Panc1 (cell line): ENCODE measurements around the gene MATCAP1. TPM values are rescaled to one million over a fixed set of nuclear protein-coding genes. Genes with fewer than 3 reads are reported as not detected.

Experiments
- ATAC-seq: fragments of 200-7000 bp; cut with Tn5 transposase; 2 replicates; pipeline ENCODE4 v1.9.1; 2020; ENCODE audit warnings: mild to moderate bottlenecking, moderate library complexity
- BruUV-seq: library from RNA; stranded (reverse); fragments of 400-500 nt; replicated peaks from 2 replicates; lab custom pipeline; 2021; lab: Mats Ljungman, UMichigan
- CTCF ChIA-PET: fragments of 300-600 bp; sonication (Branson Sonifier 250); formaldehyde crosslinking; loops from one replicate; lab custom pipeline; 2022; ENCODE audit warnings: antibody characterized with exemption; lab: Charles Lee
- POLR2A ChIA-PET: fragments of 300-600 bp; sonication (Branson Sonifier 250); formaldehyde crosslinking; loops from one replicate; lab custom pipeline; 2022; ENCODE audit warnings: antibody characterized with exemption; lab: Charles Lee
- DNase-seq: peaks from one replicate; pipeline ENCODE4 v3.0.0-alpha.2; 2010; ENCODE audit warnings: low read depth, low spot score
- H3K27ac ChIP-seq: 2 replicates; pipeline ENCODE4 v1.5.1; 2011; ENCODE audit warnings: mild to moderate bottlenecking, low read length, inconsistent platforms
- H3K27me3 ChIP-seq: fragments of 200-500 bp; sonication (Bioruptor generic); 2 replicates; pipeline ENCODE4 v1.6.0; 2014; ENCODE audit warnings: low read length, inconsistent platforms; ENCODE audit not compliant: control insufficient read depth, insufficient read depth
- H3K36me3 ChIP-seq: fragments of 200-500 bp; sonication (Bioruptor generic); 2 replicates; pipeline ENCODE4 v1.5.1; 2014; ENCODE audit warnings: inconsistent platforms, mild to moderate bottlenecking, low read length, moderate library complexity; ENCODE audit not compliant: control insufficient read depth, insufficient read depth
- H3K4me1 ChIP-seq: 2 replicates; pipeline ENCODE4 v1.5.1; 2011; ENCODE audit warnings: inconsistent platforms, mild to moderate bottlenecking, low read length, moderate library complexity; ENCODE audit not compliant: control insufficient read depth, insufficient read depth
- H3K4me3 ChIP-seq, 2 experiments: 2 replicates each; pipeline ENCODE4 v1.5.1; 2011 to 2012; ENCODE audit warnings: low read depth in 2 of 2, low read length in 2 of 2, mild to moderate bottlenecking in 2 of 2, inconsistent platforms in 1 of 2, moderate library complexity in 1 of 2
- H3K9me3 ChIP-seq: fragments of 200-500 bp; sonication (Bioruptor generic); 2 replicates; pipeline ENCODE4 v1.5.1; 2014; ENCODE audit warnings: low read depth, mild to moderate bottlenecking, inconsistent platforms, low read length, moderate library complexity; ENCODE audit not compliant: control insufficient read depth, insufficient read depth
- CTCF ChIP-seq: fragments of 450-650 bp; IDR thresholded peaks from 2 replicates; pipeline ENCODE4 v1.5.1; 2017; ENCODE audit warnings: mild to moderate bottlenecking
- POLR2AphosphoS5 ChIP-seq: IDR thresholded peaks from 2 replicates; pipeline ENCODE4 v1.6.1; 2012; ENCODE audit warnings: mild to moderate bottlenecking, low read depth, low read length, moderate library complexity
- REST ChIP-seq, 2 experiments: IDR thresholded peaks; 2 replicates each; pipeline ENCODE4 v1.6.1; 2011 to 2012; ENCODE audit warnings: low read depth in 2 of 2, control low read depth in 1 of 2, low read length in 1 of 2, mild to moderate bottlenecking in 1 of 2, moderate library complexity in 1 of 2; ENCODE audit not compliant: insufficient read depth in 1 of 2
- SIN3A ChIP-seq: IDR thresholded peaks from 2 replicates; pipeline ENCODE4 v1.6.1; 2012; ENCODE audit warnings: low read depth, mild to moderate bottlenecking, low read length, moderate library complexity, borderline replicate concordance; ENCODE audit not compliant: insufficient read depth
- TCF7L2 ChIP-seq: IDR thresholded peaks from 2 replicates; pipeline ENCODE4 v1.6.1; 2011; ENCODE audit warnings: mild to moderate bottlenecking, low read depth, low read length, inconsistent platforms
- in situ Hi-C: cut with HindIII; loops from 2 replicates; pipeline ENCODE4 v1.10.0; 2016; ENCODE audit warnings: low sequenced_read_pairs, low pct_unique_long_range_greater_than_20kb
- intact Hi-C: fragments of 100-400 bp; cut with micrococcal nuclease; formaldehyde crosslinking; loops from one replicate; pipeline ENCODE4 v1.10.0; 2022; ENCODE audit not compliant: unreplicated experiment
- total RNA-seq: library from RNA; stranded (reverse); gene quantifications from one replicate; pipeline ENCODE4 v1.2.1, GENCODE V29; 2021; ENCODE audit not compliant: unreplicated experiment

The MATCAP1 gene
- total RNA-seq, 1 experiment from 2014 or later, result 13.9 TPM

GRCh38 chr16:67184453-67184994 is 761 bp upstream of the MATCAP1 start:
- DNase-seq (no peak), ATAC-seq (peak; percentile 32)
- H3K36me3 ChIP-seq, result peaks cover 4% of the 10 kb centered on the region; the same call in 1 of the 2 replicates
- no peak overlapping the region for H3K27ac ChIP-seq
- H3K4me3 ChIP-seq, result peak overlapping the region; percentile 65 to 87
- no peaks in the 10 kb centered on the region for H3K9me3 ChIP-seq
- no peak for TF ChIP-seq POLR2AphosphoS5
- TF ChIP-seq CTCF, result no peak
- no peak for TF ChIP-seq REST (IDR thresholded peaks at IDR 0.05; ENCODE audit: insufficient read depth in 1 of 2, low read depth in 2 of 2, low read length in 1 of 2)
- TF ChIP-seq SIN3A, result no peak
- no peak for TF ChIP-seq TCF7L2
- POLR2A ChIA-PET, result no interaction called here
- BruUV-seq, result no TSS peak
- peaks cover 8% of the 10 kb centered on the region for H3K4me1 ChIP-seq
- CTCF ChIA-PET, result interaction anchor here (0.7 kb wide), 1 partner anchor 14 kb away, joined by 4 read pairs; the partner anchor contains the start of gene NOL3
- H3K27me3 ChIP-seq, result no peaks in the 10 kb centered on the region
- intact Hi-C loops (loop anchor here (10.0 kb wide), 1 partner anchor 230 kb away; no protein-coding TSS in a partner anchor), in situ Hi-C loops (no loop called here)

GRCh38 chr16:67183284-67183626 is 508 bp downstream of the MATCAP1 start:
- DNase-seq (no peak), ATAC-seq (no peak)
- intact Hi-C loops, result loop anchor here (10.0 kb wide), 1 partner anchor 228 kb away; no protein-coding TSS in a partner anchor
- H3K27me3 ChIP-seq, result no peaks in the 10 kb centered on the region
- TF ChIP-seq CTCF, result no peak
- no peak for TF ChIP-seq POLR2AphosphoS5
- TF ChIP-seq REST (IDR thresholded peaks at IDR 0.05; ENCODE audit: insufficient read depth in 1 of 2, low read depth in 2 of 2, low read length in 1 of 2), result no peak
- no peak for TF ChIP-seq TCF7L2
- no peak for TF ChIP-seq SIN3A
- peak overlapping the region; percentile 77 for H3K27ac ChIP-seq
- peak overlapping the region; percentile 65 to 87 for H3K4me3 ChIP-seq
- ChIA-PET POLR2A (no interaction called here), CTCF (no interaction called here)
- no peaks in the 10 kb centered on the region for H3K9me3 ChIP-seq
- in situ Hi-C loops, result no loop called here
- peaks cover 8% of the 10 kb centered on the region for H3K4me1 ChIP-seq
- H3K36me3 ChIP-seq, result peaks cover 4% of the 10 kb centered on the region; the same call in 1 of the 2 replicates
- BruUV-seq, result no TSS peak
